NCI-H345 (cell line): ENCODE data around the gene CSK.
A peak's percentile ranks its signal among the peaks of the same experiment; 100 is the strongest.

ENCODE experiments used
- DNase-seq: peaks from one replicate; lab custom pipeline; 2025; lab: John Stamatoyannopoulos, UW

CSK gene

DNA sequence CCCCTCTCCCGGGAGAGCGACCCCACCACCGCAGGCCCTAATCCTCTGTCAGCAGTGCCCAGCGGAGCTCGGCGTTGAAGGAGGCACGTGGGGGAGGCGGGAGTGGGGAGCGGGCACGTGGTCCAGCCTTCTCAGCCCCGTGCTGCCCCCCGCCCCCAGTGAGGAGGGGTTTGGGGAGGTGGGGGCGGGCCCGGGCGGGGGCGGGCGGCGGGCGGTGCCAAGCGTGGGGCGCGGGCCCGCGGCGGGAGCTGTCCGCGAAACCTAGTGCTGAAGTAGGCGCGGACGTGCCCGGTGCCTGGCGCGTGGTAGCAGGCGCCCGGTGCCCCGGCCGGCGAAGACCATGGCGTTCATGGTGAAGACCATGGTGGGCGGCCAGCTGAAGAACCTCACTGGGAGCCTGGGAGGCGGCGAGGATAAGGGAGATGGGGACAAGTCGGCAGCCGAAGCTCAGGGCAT lies 44.5 kb downstream of the CSK start, which contains the start of gene CPLX3:
TSS of gene CPLX3 (plus strand) at position 264 of the 456 bp plus-strand sequence. CDS start at position 341, 77 bp downstream.
- no peak for DNase-seq

DNA sequence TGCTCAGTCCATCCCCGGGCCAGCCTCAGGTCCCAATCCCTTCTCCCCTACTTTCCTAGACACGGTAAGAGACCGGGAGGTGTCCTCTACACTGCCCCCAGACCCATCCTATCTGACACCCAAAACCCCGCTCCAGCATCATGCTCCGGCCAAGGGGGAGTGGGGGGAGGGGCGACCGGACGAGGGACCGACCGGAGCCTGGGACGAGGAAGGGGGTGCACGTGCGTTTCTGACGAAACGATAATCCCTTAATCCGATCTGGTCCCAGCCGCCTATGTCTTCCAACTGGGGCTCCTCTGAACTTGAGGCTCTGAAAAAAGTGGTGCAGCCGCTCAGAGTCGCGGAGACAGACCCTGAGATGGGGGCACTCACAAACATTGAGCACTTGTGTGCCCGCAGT lies 45.0 kb downstream of the CSK start:
- no peak for DNase-seq

GRCh38 chr15:74827614-74828013 lies 45.7 kb downstream of the CSK start:
- no peak for DNase-seq

DNA sequence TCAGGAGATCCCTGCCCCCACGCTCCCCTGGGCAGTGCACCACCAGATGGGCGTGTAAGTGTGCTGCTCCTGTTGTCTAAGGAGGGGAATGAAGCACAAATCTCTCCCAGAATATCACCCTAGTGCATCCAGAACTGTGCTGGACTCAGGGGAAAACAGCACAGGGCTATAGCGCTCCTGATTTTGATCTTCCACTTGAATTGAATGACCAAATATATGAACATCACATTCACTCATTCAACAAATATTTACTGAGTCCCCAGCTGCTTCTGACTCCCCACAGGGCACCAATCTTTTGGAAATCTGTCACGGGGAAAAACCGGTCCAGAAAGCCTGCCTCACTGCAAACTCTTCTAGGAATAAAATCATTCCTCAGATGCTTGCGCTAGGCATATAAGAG lies 47.0 kb downstream of the CSK start:
- DNase-seq, result peak; percentile 10

GRCh38 chr15:74829486-74829885 lies 47.6 kb downstream of the CSK start:
- DNase-seq, result no peak

DNA sequence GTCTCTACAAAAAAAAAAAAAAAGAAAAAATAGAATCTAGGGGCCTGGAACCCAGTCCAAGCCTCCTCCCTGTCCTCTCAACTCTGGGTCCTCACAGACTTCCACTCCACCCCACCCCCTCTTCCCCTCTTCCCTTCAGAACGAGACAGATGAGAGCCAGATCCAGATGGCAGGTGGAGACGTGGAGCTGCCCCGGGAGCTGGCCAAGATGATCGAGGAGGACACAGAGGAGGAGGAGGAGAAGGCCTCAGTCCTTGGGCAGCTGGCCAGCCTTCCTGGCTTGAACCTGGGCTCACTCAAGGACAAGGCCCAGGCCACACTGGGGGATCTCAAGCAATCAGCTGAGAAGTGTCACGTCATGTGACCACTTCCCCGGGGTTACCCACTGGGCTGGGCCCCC lies 48.1 kb downstream of the CSK start:
- DNase-seq, result no peak

DNA sequence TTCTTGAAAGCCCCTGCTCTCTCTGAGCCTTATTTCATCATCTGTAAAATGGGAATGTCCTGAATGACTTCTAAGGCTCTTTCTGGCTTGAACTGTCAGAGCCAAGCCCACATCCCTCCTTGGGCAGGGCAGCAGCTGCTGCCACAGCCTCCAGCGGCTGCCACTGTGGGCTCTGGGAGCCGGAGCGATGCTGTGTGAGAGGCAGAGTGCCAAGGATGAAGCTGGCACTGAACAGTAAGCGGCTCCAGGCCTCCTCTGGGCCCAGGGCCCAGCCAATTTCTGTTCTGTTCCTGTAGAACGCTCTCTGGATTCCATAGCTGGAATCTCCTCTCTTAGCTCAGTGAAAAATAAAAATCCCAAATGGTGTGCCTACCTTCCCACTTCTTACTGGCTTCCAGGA lies 49.0 kb downstream of the CSK start:
- no peak for DNase-seq

DNA sequence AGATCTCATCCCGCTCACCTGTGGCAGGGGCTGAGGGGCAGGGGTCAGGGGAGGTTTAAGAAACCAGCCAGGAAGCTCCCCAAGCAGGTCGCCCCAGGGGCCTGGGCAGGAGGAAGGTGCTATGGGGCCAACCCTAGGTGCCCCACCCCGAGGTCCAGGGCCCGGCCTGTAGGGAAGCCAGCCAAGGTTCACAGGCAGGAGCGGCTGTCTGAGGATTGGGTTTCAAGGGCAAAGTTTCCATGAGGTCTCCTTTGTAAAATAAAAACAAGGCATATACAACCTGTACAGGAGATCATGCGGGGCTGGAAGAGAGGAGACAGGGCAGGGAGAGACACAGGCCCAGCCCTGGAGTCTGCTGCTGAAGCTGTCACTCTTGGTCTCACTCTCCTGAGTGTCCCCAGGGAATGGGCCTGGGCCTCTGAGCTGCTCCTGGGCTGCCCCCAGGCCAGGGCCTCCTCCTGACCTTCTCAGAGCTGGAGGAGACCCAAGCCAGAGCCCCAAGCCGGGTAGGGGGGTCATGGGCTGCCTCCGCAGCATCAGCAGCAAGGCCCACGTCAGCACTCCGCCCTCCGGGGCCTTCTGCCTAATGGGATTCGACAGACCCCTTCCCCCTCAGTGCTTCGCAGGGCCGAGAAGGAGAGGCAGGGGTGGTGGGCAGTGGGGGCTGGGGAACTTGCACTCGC lies 50.1 kb downstream of the CSK start:
- no peak for DNase-seq

GRCh38 chr15:74832826-74833225 lies 50.9 kb downstream of the CSK start:
- no peak for DNase-seq

DNA sequence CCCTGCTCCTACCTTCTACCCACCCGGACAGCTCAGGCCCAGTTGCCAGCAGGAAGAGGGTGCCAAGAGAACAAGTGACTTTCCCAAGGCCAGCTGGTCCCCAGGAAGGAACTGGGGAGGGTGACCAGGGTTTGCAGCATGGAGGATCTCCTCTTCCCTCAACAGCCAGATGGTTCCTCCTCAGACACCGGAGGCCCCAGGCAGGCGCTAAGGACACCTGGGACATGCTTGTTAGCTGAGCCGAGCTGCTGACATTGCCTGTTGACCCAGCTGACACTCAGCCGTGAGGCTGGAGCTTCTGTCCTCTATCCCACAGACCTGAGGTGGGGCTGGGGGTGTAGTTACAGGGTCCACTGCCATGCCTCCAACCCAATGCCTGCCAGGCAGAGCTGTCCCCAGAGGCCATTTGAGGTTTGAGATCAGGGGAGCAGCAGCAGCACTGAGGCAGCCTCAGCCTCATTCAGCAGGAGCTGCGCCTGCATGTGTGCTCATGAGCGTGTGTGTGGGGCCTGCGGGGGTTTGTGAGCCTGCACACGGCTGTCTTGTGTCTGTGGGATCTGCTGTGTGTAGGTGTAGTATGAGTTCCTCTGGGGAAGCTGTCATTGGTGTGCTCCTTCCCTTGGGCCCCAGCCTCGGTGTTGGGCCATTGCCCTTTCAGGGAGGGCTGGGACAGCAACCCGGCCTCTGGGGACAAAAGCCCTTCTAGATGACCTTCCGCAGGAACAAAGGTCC lies 51.7 kb downstream of the CSK start:
- no peak for DNase-seq

DNA sequence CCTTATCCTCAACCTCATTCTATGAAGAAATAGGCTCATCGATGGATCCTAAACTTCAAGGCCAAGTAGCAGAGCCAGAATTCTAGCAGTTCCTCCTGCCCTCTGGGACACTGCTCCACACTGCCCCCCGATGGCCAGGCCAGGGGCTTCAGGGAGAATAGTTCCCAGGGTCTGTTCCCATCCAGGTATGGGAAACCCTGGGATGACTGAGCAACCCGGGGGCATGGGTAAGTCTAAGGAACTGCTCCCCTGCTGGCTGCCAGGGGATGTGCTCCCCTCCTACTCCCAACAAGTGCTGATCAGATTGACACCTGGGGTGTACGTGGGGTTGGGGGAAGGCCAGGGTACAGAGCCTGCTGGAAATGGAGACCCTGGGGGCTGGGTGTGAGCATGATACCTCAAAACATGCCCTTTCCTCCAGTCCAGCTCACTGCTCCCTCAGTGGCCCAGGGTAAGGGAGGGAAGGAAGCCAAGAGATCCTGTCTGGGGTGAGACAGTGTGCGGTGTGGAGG lies 53.5 kb downstream of the CSK start:
- DNase-seq, result peak; percentile 9

DNA sequence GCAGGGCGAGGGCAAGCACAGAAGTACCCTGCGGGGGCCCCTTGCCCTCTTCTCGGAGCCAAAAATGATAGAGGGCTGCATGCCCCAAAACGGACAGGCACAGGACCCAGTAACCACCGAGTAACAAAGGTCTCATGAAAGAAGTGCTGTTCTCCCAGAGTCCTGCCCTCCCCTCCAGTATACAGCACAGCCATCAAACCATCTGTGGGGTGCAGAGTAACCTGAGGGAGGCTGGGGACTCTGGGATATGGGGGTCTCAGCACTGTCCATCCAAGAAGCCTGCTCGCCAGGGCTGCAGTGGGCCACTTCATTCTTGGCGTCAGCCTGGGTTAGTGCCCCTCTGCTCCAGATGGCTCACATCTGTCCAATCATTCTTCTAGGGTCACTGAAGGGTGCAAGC lies 55.0 kb downstream of the CSK start:
- no peak for DNase-seq

DNA sequence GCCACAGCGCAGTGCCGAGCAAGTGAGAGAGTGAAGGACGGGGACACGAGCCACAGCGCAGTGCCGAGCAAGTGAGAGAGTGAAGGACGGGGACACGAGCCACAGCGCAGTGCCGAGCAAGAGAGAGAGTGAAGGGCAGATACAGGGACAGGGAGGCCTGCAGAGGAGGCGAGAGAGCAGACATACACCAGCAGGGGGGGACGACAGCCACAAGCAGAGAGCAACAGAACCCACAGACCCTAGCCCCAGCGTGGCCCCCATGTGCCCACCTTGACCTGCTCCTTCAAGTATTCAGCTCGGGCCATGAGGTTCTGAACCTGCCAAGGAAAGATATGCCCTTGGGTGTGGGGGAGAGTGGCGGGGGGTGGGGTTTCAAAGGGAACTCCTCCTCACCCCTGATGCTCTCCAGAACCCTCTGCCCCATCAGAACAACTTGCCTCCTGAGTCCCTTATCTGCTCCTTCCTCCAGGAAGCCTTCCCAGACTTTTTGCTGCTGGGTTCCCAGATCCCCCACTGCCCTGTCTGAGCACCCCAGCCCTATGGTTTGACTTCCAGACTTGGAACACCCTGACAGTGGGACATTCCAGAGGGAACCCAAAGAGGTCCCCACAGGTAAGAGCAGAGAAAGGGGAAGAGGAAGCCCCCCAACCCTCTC lies 55.7 kb downstream of the CSK start:
- no peak for DNase-seq

- DNase-seq, result no peak
These were observed 56.2 kb downstream of the CSK start for GRCh38 chr15:74838137-74838516.

DNA sequence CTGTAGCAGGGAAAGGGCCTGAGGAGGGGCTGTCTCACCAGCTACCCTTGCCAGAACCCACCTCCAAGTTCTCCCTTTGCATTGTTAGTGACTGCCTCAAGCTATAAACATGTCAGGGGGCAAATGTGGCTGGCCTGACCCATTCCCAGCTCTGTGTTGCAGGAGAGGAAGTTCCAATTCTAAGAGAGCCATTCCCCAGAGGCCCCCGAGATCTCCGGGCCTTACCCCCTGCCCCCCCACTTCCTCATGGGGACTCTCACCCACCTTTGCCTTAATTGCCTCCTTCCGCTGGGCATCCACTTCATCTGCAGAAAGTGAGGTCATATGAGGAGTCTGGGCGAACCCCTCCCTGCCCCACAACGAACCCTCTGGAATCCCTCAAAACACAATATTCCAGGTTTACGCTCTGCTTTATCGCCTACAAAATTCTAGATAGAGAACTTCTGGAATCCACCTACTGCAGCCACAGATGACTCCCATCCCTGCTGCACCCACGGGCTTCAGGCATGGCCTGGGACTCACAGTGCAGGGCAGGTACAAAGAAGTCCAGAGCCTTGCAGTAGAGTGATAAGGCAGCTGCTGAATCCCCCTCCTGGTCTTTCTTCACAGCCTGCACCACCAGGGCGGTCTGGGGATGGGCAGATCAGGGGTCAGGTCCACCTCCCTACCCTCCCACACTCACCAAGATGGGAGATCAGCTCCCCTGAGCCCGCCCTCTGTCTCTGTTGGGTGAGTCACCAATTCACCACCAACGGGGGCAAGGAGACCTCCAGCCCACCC lies 57.1 kb downstream of the CSK start:
- DNase-seq, result no peak

DNA sequence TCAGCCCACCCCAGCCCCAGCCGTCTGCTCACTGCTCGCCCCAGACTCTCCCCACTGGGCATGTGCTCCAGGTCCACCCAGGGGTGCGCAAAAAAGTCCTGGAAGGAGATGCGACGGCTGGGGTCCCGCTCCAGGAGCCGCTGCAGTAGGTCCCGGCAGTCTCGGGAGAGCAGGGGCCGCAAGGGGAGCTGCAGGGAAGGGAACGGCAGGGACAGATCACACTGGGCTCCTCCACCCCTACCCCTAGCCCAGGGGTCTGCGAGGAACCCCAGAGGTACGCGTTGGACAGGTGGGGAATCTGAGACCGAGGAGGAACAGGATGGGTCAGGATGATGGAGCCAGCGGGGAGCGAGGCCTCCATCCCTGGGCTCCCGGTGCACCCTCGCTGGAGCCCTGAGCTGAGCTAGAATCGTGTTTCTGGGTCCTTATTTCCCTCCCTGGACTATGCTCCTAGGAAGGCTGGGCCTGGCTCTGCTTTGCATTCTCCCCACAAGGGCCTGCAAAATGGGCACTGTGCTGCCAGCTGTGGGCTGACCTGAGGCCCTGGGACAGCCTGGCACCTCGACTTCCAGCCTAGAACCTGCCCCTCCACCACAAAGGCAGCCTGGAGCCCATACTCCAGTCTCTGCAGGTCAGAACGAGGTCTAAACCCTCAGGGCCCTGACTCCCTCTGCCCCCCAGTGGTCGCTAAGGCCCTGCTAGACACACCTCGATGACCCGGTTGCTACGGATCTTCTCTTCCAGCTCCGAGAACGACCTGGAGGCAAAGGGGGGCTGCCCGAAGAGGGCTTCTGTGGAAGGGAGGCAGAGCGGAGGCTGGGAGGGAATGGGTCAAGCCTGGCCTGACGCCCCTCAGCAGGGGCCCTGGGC lies 57.9 kb downstream of the CSK start:
- DNase-seq, result no peak

DNA sequence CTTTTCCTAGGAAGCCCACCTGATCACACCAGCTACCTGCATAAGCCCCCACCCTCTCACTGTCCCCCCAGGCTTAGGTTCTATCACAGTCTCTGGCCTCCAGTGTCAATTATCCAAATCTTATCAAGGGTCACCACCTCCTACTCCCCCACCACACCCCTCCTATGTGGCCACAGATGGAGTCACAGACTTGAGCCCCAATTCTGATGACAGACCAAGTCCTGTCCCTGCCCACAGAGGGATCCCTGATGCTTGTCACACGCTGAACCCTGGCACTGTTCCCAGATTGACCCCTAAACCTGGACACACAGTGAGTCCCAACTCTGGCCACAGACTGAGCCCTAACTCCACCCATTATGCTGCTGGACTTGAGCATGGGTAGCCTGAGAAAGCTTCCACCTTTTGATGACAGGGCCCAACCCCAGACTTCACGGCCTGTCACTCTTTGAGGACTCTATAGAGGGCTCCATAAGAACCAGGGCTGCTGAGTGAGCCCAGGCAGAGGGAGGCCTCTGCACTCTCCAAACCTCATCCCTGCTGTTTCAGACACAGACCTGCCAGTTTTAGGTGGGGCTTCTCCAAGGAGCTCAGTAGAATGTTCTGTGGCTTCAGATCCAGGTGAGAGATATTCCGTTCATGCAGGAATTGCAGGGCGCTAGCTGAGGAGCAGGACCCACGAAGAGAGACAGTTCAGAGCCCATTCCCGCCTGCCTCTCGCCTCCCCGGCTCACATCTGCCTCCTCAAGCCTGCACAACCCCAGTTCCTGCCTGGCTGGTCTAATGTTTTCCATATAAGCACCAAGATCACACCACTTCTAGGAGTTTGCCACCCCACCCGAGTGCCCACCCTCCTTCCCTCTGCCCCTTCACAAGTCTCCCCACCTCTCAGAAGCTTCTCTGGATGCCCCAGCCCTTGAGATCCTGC lies 59.2 kb downstream of the CSK start:
- no peak for DNase-seq

- no peak for DNase-seq
These were observed 60.1 kb downstream of the CSK start for GRCh38 chr15:74841891-74842373.

DNA sequence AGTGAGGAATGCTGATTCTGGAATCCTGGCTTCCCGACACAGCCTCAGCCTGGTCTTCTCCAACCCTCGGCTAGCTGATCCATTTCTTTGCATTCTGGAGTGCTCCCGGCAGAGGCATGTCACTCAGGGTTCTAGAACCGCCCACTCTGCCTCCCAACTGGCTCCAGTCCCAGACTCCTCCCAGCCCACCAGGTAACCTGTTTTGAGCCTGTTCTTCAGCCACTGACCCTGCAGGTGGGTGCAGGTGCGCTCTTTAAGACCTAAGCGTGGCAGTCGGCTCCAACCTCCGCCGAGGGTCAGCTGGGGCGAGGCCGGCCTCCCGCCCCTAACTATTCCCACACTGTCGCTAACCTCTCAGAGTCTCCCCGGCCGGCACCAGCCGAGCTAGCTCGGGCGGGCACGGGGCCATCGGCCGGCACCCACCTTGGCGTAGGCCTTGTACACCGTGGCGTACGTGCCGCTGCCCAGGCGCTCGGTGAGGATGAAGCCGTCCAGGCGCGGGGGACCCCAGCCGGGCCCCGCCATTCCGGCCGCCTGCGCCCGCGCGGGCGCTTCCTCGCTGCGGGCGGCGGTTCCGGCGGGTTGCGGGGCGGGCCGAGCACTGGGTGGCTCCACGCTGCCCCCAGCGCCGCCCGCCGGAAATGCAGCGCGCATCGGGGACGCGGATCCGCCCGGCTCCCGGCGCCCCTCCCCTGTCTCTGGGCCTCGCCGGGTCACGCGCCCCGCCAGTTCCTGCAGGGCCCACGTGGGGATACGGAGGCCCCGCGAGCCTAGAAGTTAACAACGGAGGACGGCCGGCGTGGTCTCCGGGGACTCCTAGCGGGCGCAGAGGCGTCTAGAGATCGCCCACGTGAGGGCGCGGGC lies 60.9 kb downstream of the CSK start, which contains the start of gene ULK3:
TSS of gene ULK3 (minus strand) at position 576 of the 864 bp plus-strand sequence. CDS start at position 525, 51 bp downstream.
- DNase-seq, result peak; percentile 83
